ENCODE measurements around the gene PFN3. TPM values are rescaled to one million over a fixed set of nuclear protein-coding genes. Genes with fewer than 3 reads are reported as not detected.

The PFN3 gene
- polyA plus RNA-seq, 1 of the 3 experiments (the other 2 are of a cell fraction): not detected

DNA sequence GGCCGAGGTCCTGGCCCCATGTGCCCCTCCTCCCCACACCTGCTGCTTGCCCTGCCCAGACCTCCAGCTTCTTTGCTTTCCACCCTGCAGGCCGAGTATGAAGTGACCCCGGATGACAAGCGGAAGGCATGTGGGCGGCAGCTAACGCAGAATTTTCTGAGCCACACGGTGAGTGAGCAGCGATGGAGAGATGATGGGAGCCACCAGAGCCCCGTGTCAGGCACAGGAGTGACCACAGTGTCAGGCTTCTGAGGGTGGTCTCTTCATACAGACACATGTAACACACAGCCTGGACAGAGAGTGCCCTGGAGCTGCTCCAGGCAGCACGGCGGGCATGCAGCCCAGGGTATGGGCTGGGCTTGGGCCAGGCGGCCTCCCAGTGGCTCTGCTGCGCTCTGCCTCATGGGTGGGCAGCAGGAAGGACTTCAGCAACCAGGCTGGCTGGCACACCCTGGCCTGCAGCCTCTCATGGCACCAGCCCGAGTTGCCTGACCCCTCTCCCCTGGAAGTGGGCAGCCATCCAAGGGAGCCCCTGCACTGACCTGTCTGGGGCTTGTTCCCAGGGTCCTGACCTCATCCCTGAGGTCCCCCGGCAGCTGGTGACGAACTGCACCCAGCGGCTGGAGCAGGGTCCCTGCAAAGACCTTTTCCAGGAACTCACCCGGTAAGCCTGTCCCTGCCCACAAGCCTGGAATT, 31.8 kb upstream of the PFN3 start:
- POLR2A ChIA-PET: interaction anchor here (1.5 kb wide), 1 partner anchor 14 kb away, joined by 3 read pairs; no protein-coding TSS in a partner anchor

DNA sequence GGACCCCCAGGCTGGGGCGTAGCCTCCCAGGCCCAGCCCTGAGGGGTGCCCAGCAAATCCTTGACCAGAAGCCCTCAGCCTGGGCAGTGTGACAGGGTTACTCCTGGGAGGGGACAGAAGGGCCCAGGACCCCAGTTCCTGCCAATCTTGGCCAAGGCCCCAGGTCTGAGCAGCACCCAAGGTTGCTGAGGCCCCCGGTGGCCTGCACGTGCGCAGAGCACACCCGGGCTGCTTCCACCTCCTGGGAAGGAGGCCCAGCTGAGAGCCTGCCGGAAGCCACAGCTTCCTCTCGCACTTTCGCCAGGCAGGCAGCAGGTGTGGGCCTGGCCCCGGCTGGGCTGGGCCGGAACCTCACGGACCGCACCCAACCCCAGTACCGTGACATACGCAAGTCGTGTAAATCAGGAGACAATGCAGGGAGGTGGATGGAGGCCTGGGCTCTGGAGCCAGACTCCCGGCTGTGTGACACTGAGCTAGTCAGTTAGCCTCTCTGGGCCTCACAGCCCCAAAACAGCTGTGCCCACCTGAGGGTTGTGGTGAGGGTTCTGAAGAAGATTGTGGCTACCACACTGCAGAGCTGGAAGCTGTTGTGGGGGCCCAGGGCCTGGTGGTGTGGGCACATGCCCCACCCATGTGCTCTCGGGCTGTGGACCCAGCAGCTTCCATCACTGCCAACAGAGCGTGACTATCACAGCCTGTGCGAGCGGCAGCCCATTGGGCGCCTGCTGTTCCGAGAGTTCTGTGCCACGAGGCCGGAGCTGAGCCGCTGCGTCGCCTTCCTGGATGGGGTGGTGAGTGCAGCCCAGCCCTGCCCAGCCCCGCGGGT, 31.1 kb upstream of the PFN3 start:
- Histone ChIP-seq H3K4me2 (no peak overlapping the region), H3K4me3 (ENCODE audit: low read depth in 2 of 2, low read length in 1 of 2) (no peak overlapping the region), H3K27ac (ENCODE audit: low read depth in 2 of 2, low read length in 1 of 2) (no peak overlapping the region; a peak in 1 of 4 replicates), H3K9ac (no peak overlapping the region), H3K27me3 (ENCODE audit: insufficient read depth) (no peaks in the 10 kb centered on the region), H3K9me2 (no peaks in the 10 kb centered on the region), H3K9me3 (no peaks in the 10 kb centered on the region), H3F3A (replicated peaks; ENCODE audit: insufficient read depth) (peaks cover 5% of the 10 kb centered on the region), H4K20me1 (ENCODE audit: insufficient read depth) (0 out of 2 replicates have a peak, but pooled peaks cover 13% of the 10 kb centered on the region), H3K36me3 (replicated peaks in 1 of 2; ENCODE audit: control insufficient read depth in 1 of 2, insufficient read depth in 2 of 2, low read length in 1 of 2) (peaks cover 7 to 50% of the 10 kb centered on the region in 2 experiments), H2AFZ (ENCODE audit: low read depth) (no peak overlapping the region), H3K79me2 (ENCODE audit: insufficient read depth) (peaks cover 30% of the 10 kb centered on the region), H3K4me1 (ENCODE audit: control insufficient read depth in 1 of 2, insufficient read depth in 2 of 2, low read depth in 1 of 2, low read length in 1 of 2) (peaks cover 0 to 26% of the 10 kb centered on the region in 2 experiments; a peak in 1 of 4 replicates)
- ChIA-PET CTCF (interaction anchor here (0.9 to 10.8 kb wide), 11 partner anchors 9 to 69 kb away, joined by 3 to 120 read pairs (median 4); no protein-coding TSS in a partner anchor), POLR2A (interaction anchor here (1.5 kb wide), 1 partner anchor 14 kb away, joined by 3 read pairs; no protein-coding TSS in a partner anchor)
- DNase-seq: no peak
- 97% methylated on average over 9 of the region's 29 CpGs for WGBS (ENCODE audit: low lambda C conversion rate)
- TF ChIP-seq SMC3 (IDR thresholded peaks at IDR 0.05; ENCODE audit: low read depth, low read length): no peak
- no peak for TF ChIP-seq YY1 (IDR thresholded peaks at IDR 0.05; ENCODE audit: low read depth)
- TF ChIP-seq, protein P1, sequence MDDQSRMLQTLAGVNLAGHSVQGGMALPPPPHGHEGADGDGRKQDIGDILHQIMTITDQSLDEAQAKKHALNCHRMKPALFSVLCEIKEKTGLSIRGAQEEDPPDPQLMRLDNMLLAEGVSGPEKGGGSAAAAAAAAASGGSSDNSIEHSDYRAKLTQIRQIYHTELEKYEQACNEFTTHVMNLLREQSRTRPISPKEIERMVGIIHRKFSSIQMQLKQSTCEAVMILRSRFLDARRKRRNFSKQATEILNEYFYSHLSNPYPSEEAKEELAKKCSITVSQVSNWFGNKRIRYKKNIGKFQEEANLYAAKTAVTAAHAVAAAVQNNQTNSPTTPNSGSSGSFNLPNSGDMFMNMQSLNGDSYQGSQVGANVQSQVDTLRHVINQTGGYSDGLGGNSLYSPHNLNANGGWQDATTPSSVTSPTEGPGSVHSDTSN (IDR thresholded peaks at IDR 0.05): 0 out of 2 replicates have a peak, but pooled peaks have one; percentile 2
- no peak for TF ChIP-seq TAF1 (IDR thresholded peaks at IDR 0.05; ENCODE audit: borderline replicate concordance, low read depth, low read length)
- TF ChIP-seq GABPA (IDR thresholded peaks at IDR 0.05; ENCODE audit: low read depth): no peak
- TF ChIP-seq RFX5 (IDR thresholded peaks at IDR 0.05; ENCODE audit: low read length): no peak

More for the DNA sequence above, 31.8 kb upstream of the PFN3 start:
- Histone ChIP-seq H3K27me3 (ENCODE audit: insufficient read depth) (no peaks in the 10 kb centered on the region), H3K79me2 (ENCODE audit: insufficient read depth) (peaks cover 24% of the 10 kb centered on the region), H3K9me2 (no peaks in the 10 kb centered on the region), H3K4me1 (ENCODE audit: control insufficient read depth in 1 of 2, insufficient read depth in 2 of 2, low read depth in 1 of 2, low read length in 1 of 2) (peaks cover 0 to 22% of the 10 kb centered on the region in 2 experiments; a peak in 1 of 4 replicates), H3K36me3 (replicated peaks in 1 of 2; ENCODE audit: control insufficient read depth in 1 of 2, insufficient read depth in 2 of 2, low read length in 1 of 2) (peaks cover 7 to 53% of the 10 kb centered on the region in 2 experiments), H3K9ac (no peak overlapping the region), H3K27ac (ENCODE audit: low read depth in 2 of 2, low read length in 1 of 2) (no peak overlapping the region; a peak in 1 of 4 replicates), H4K20me1 (ENCODE audit: insufficient read depth) (0 out of 2 replicates have a peak, but pooled peaks cover 13% of the 10 kb centered on the region), H2AFZ (ENCODE audit: low read depth) (no peak overlapping the region), H3K9me3 (no peaks in the 10 kb centered on the region), H3K4me3 (ENCODE audit: low read depth in 2 of 2, low read length in 1 of 2) (no peak overlapping the region), H3F3A (replicated peaks; ENCODE audit: insufficient read depth) (peaks cover 3% of the 10 kb centered on the region), H3K4me2 (no peak overlapping the region)
- WGBS (ENCODE audit: low lambda C conversion rate): 100% methylated on average over 4 of the region's 18 CpGs
- TF ChIP-seq, protein P2, sequence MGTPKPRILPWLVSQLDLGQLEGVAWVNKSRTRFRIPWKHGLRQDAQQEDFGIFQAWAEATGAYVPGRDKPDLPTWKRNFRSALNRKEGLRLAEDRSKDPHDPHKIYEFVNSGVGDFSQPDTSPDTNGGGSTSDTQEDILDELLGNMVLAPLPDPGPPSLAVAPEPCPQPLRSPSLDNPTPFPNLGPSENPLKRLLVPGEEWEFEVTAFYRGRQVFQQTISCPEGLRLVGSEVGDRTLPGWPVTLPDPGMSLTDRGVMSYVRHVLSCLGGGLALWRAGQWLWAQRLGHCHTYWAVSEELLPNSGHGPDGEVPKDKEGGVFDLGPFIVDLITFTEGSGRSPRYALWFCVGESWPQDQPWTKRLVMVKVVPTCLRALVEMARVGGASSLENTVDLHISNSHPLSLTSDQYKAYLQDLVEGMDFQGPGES (IDR thresholded peaks at IDR 0.05; ENCODE audit: low read depth, low read length): no peak
- no peak for TF ChIP-seq GABPA (IDR thresholded peaks at IDR 0.05; ENCODE audit: low read depth)
- no peak for TF ChIP-seq GATA2 (CRISPR knock-in tag; IDR thresholded peaks at IDR 0.05)
- CTCF ChIA-PET: interaction anchor here (0.9 to 3.8 kb wide), 9 partner anchors 8 to 69 kb away, joined by 3 to 21 read pairs (median 3); no protein-coding TSS in a partner anchor
- DNase-seq: no peak
